ENCODE measurements around the gene STK38. TPM values are rescaled to one million over a fixed set of nuclear protein-coding genes. Genes with fewer than 3 reads are reported as not detected.

The STK38 gene
- total and polyA plus RNA-seq, 2 of the 13 experiments (the other 11 are each of a cell fraction or from before 2014, with no cell fraction given), result 10.3 to 20.7 TPM

GRCh38 chr6:36594029-36594815 lies 46.9 kb upstream of the STK38 start, which contains the start of gene SRSF3 (continued):
- TF ChIP-seq KMT2B (CRISPR knock-in tag; IDR thresholded peaks at IDR 0.05) (peak; percentile 88), ZNF780A (CRISPR knock-in tag; IDR thresholded peaks at IDR 0.05) (no peak), ZNF12 (CRISPR knock-in tag; IDR thresholded peaks at IDR 0.05) (peak; percentile 28; the same call in 1 of the 2 replicates), SMAD1 (CRISPR knock-in tag; IDR thresholded peaks at IDR 0.05; ENCODE audit: borderline replicate concordance, low read depth) (peak; percentile 100), FOXK2 (IDR thresholded peaks at IDR 0.05) (peak; percentile 72; the same call in 1 of the 2 replicates), HDAC1 (CRISPR knock-in tag; IDR thresholded peaks at IDR 0.05) (peak; percentile 57), MED13 (CRISPR knock-in tag; IDR thresholded peaks at IDR 0.05) (no peak), ATF7 (IDR thresholded peaks at IDR 0.05) (peak; percentile 40), ATF7 (CRISPR knock-in tag; IDR thresholded peaks at IDR 0.05) (0 out of 2 replicates have a peak, but pooled peaks have one; percentile 63), ZBTB1 (CRISPR knock-in tag; IDR thresholded peaks at IDR 0.05; ENCODE audit: borderline replicate concordance) (no peak), ZSCAN25 (CRISPR knock-in tag; IDR thresholded peaks at IDR 0.05) (0 out of 2 replicates have a peak, but pooled peaks have one; percentile 9), ZNF3 (CRISPR knock-in tag; IDR thresholded peaks at IDR 0.05) (no peak), ZNF761 (CRISPR knock-in tag; conservative IDR thresholded peaks at IDR 0.05) (peak; percentile 60; the same call in 1 of the 2 replicates), ZEB1 (IDR thresholded peaks at IDR 0.05; ENCODE audit: insufficient replicate concordance, low read depth) (peak; percentile 85), RXRA (CRISPR knock-in tag; IDR thresholded peaks at IDR 0.05) (peak; percentile 75), HNRNPLL (IDR thresholded peaks at IDR 0.05; ENCODE audit: low read depth, low read length, poor library complexity, severe bottlenecking) (peak; percentile 95), ZNF768 (CRISPR knock-in tag; IDR thresholded peaks at IDR 0.05) (peak; percentile 66), IKZF1 (IDR thresholded peaks at IDR 0.05) (no peak), ZNF367 (CRISPR knock-in tag; IDR thresholded peaks at IDR 0.05; ENCODE audit: borderline replicate concordance) (no peak)
- TF ChIP-seq, protein P1, sequence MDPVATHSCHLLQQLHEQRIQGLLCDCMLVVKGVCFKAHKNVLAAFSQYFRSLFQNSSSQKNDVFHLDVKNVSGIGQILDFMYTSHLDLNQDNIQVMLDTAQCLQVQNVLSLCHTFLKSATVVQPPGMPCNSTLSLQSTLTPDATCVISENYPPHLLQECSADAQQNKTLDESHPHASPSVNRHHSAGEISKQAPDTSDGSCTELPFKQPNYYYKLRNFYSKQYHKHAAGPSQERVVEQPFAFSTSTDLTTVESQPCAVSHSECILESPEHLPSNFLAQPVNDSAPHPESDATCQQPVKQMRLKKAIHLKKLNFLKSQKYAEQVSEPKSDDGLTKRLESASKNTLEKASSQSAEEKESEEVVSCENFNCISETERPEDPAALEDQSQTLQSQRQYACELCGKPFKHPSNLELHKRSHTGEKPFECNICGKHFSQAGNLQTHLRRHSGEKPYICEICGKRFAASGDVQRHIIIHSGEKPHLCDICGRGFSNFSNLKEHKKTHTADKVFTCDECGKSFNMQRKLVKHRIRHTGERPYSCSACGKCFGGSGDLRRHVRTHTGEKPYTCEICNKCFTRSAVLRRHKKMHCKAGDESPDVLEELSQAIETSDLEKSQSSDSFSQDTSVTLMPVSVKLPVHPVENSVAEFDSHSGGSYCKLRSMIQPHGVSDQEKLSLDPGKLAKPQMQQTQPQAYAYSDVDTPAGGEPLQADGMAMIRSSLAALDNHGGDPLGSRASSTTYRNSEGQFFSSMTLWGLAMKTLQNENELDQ (CRISPR knock-in tag; IDR thresholded peaks at IDR 0.05; ENCODE audit: borderline replicate concordance), result peak; percentile 85; the same call in 1 of the 2 replicates
- TF ChIP-seq, protein P2, sequence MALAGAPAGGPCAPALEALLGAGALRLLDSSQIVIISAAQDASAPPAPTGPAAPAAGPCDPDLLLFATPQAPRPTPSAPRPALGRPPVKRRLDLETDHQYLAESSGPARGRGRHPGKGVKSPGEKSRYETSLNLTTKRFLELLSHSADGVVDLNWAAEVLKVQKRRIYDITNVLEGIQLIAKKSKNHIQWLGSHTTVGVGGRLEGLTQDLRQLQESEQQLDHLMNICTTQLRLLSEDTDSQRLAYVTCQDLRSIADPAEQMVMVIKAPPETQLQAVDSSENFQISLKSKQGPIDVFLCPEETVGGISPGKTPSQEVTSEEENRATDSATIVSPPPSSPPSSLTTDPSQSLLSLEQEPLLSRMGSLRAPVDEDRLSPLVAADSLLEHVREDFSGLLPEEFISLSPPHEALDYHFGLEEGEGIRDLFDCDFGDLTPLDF (CRISPR knock-in tag; IDR thresholded peaks at IDR 0.05), result peak; percentile 84; the same call in 1 of the 2 replicates
- TF ChIP-seq, protein P3, sequence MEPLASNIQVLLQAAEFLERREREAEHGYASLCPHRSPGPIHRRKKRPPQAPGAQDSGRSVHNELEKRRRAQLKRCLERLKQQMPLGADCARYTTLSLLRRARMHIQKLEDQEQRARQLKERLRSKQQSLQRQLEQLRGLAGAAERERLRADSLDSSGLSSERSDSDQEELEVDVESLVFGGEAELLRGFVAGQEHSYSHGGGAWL (CRISPR knock-in tag; IDR thresholded peaks at IDR 0.05), result peak; percentile 97
- TF ChIP-seq, protein P4, sequence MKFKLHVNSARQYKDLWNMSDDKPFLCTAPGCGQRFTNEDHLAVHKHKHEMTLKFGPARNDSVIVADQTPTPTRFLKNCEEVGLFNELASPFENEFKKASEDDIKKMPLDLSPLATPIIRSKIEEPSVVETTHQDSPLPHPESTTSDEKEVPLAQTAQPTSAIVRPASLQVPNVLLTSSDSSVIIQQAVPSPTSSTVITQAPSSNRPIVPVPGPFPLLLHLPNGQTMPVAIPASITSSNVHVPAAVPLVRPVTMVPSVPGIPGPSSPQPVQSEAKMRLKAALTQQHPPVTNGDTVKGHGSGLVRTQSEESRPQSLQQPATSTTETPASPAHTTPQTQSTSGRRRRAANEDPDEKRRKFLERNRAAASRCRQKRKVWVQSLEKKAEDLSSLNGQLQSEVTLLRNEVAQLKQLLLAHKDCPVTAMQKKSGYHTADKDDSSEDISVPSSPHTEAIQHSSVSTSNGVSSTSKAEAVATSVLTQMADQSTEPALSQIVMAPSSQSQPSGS (CRISPR knock-in tag; IDR thresholded peaks at IDR 0.05), result peak; percentile 88
- TF ChIP-seq, protein P5, sequence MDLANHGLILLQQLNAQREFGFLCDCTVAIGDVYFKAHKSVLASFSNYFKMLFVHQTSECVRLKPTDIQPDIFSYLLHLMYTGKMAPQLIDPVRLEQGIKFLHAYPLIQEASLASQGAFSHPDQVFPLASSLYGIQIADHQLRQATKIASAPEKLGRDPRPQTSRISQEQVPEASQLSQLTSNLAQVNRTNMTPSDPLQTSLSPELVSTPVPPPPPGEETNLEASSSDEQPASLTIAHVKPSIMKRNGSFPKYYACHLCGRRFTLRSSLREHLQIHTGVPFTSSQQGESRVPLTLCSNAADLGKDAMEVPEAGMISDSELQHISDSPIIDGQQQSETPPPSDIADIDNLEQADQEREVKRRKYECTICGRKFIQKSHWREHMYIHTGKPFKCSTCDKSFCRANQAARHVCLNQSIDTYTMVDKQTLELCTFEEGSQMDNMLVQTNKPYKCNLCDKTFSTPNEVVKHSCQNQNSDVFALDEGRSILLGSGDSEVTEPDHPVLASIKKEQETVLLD (CRISPR knock-in tag; IDR thresholded peaks at IDR 0.05; ENCODE audit: low read depth), result no peak
